ENCODE results near the gene PPP3R2.

PPP3R2 gene

GRCh38 chr9:101594796-101595195, at the start of gene PPP3R2:
Gene PPP3R2 (minus strand): TSS chr9:101594969. CDS start chr9:101594921, 48 bp downstream.
- no peak for DNase-seq

GRCh38 chr9:101639785-101640665, 45.3 kb upstream of the PPP3R2 start:
- DNase-seq = peak; percentile 49

GRCh38 chr9:101639311-101639710, 44.5 kb upstream of the PPP3R2 start:
- DNase-seq = peak; percentile 82

GRCh38 chr9:101636247-101636646, 41.5 kb upstream of the PPP3R2 start:
- no peak for DNase-seq

GRCh38 chr9:101635473-101635872, 40.7 kb upstream of the PPP3R2 start:
- no peak for DNase-seq

- DNase-seq = no peak
Observed at GRCh38 chr9:101634741-101635409, 40.1 kb upstream of the PPP3R2 start.

- no peak for DNase-seq
Observed at GRCh38 chr9:101632611-101633010, 37.8 kb upstream of the PPP3R2 start.

GRCh38 chr9:101631892-101632291, 37.1 kb upstream of the PPP3R2 start:
- no peak for DNase-seq

- no peak for DNase-seq
Observed at GRCh38 chr9:101629636-101630035, 34.9 kb upstream of the PPP3R2 start.

- peak; percentile 65 for DNase-seq
Observed at GRCh38 chr9:101628173-101628572, 33.4 kb upstream of the PPP3R2 start.

GRCh38 chr9:101626295-101626694, 31.5 kb upstream of the PPP3R2 start:
- peak; percentile 7 for DNase-seq

GRCh38 chr9:101625876-101626275, 31.1 kb upstream of the PPP3R2 start:
- DNase-seq = peak; percentile 92

GRCh38 chr9:101620452-101620851, 25.7 kb upstream of the PPP3R2 start:
- DNase-seq = no peak

- peak; percentile 73 for DNase-seq
Observed at GRCh38 chr9:101618698-101619097, 23.9 kb upstream of the PPP3R2 start.

- DNase-seq = no peak
Observed at GRCh38 chr9:101605547-101605946, 10.8 kb upstream of the PPP3R2 start.

GRCh38 chr9:101604296-101604695, 9.5 kb upstream of the PPP3R2 start:
- DNase-seq = no peak

- peak; percentile 66 for DNase-seq
Observed at GRCh38 chr9:101601904-101602765, 7.4 kb upstream of the PPP3R2 start.

- no peak for DNase-seq
Observed at GRCh38 chr9:101593345-101593744, 1.4 kb downstream of the PPP3R2 start.

- DNase-seq = no peak
Observed at GRCh38 chr9:101592788-101593187, 2.0 kb downstream of the PPP3R2 start.

- no peak for DNase-seq
Observed at GRCh38 chr9:101591787-101592446, 2.9 kb downstream of the PPP3R2 start.

GRCh38 chr9:101590901-101591300, 3.9 kb downstream of the PPP3R2 start:
- DNase-seq = no peak

- DNase-seq = peak; percentile 69
Observed at GRCh38 chr9:101590074-101590473, 4.7 kb downstream of the PPP3R2 start.

All from fibroblast of upper back skin (primary cell).